ENCODE data around the gene C1orf159.

GRCh38 chr1:1155258-1155657, 39.4 kb upstream of the C1orf159 start:
- no peak for TF ChIP-seq KDM5B (IDR thresholded peaks at IDR 0.05; ENCODE audit: insufficient replicate concordance, low read depth, low read length)
- TF ChIP-seq HDAC1 (IDR thresholded peaks at IDR 0.05), result no peak
- TF ChIP-seq, protein P1, sequence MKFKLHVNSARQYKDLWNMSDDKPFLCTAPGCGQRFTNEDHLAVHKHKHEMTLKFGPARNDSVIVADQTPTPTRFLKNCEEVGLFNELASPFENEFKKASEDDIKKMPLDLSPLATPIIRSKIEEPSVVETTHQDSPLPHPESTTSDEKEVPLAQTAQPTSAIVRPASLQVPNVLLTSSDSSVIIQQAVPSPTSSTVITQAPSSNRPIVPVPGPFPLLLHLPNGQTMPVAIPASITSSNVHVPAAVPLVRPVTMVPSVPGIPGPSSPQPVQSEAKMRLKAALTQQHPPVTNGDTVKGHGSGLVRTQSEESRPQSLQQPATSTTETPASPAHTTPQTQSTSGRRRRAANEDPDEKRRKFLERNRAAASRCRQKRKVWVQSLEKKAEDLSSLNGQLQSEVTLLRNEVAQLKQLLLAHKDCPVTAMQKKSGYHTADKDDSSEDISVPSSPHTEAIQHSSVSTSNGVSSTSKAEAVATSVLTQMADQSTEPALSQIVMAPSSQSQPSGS (CRISPR knock-in tag; IDR thresholded peaks at IDR 0.05), result no peak
- TF ChIP-seq MEF2D (tag; conservative IDR thresholded peaks at IDR 0.05; ENCODE audit: low read depth), result no peak
- TF ChIP-seq CREM (IDR thresholded peaks at IDR 0.05; ENCODE audit: low read depth), result no peak
- TF ChIP-seq SP1 (CRISPR knock-in tag; IDR thresholded peaks at IDR 0.05), result no peak
- TF ChIP-seq REST (IDR thresholded peaks at IDR 0.05; ENCODE audit: borderline replicate concordance), result no peak
- no peak for TF ChIP-seq REST (CRISPR knock-in tag; IDR thresholded peaks at IDR 0.05; ENCODE audit: low read depth)
- no peak for TF ChIP-seq CTCF (IDR thresholded peaks at IDR 0.05 in 2 of 3, conservative IDR thresholded peaks at IDR 0.05 in 1 of 3; ENCODE audit: insufficient read depth in 2 of 3, low read depth in 1 of 3, low read length in 3 of 3)
- TF ChIP-seq ZNF274 (IDR thresholded peaks at IDR 0.05; ENCODE audit: borderline replicate concordance, low read depth, low read length), result no peak
- TF ChIP-seq ZNF184 (CRISPR knock-in tag; IDR thresholded peaks at IDR 0.05), result no peak
